Keratinocyte (primary cell): Measurements from ENCODE around the gene ITGA11.

Experiments used
- EZH2 ChIP-seq: IDR thresholded peaks from one replicate; pipeline ENCODE4 v1.6.1; 2012; ENCODE audit warnings: inconsistent platforms, mild to moderate bottlenecking, low read length, moderate library complexity
- TF ChIP-seq, protein P1 (sequence below), 3 experiments: IDR thresholded peaks in 1 of 3; conservative IDR thresholded peaks in 1 of 3; optimal IDR thresholded peaks in 1 of 3; 2 replicates in 2 of 3; 3 replicates in 1 of 3; pipeline versions ENCODE3 to v1.5.1; 2011; ENCODE audit warnings: low read length in 3 of 3, mild to moderate bottlenecking in 3 of 3, moderate library complexity in 2 of 3, control low read depth in 1 of 3, inconsistent platforms in 1 of 3; ENCODE audit not compliant: insufficient read depth in 2 of 3; ENCODE audit errors: extremely low read depth in 1 of 3

DNA sequence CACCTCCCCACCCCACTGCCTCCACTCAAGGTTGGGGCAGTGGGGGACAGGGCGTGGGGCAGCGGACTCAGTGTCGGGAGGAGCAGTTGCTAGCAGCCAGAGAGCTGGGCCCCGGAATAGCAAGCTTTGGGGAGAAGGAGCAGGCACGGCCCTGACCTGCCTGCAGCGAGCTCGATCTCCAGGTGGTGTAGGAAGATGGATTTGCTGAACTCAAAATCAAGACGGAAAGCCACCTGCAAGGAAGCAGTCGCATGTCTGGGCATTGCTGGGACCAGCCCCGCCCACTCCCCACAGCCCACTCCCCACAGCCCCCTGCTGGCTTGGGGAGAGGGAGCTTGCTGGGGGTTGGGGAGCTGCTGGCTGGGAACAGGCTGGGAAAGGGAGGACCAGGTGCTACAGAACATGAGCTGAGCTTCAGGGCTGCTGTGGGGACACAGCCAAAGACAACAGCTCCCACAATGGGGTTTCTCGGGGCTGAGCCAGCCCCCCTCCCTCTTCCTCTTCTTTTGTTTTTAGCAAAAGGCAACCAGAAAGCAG lies 116.4 kb downstream of the ITGA11 start:
- TF ChIP-seq EZH2: no peak
- TF ChIP-seq, protein P1, sequence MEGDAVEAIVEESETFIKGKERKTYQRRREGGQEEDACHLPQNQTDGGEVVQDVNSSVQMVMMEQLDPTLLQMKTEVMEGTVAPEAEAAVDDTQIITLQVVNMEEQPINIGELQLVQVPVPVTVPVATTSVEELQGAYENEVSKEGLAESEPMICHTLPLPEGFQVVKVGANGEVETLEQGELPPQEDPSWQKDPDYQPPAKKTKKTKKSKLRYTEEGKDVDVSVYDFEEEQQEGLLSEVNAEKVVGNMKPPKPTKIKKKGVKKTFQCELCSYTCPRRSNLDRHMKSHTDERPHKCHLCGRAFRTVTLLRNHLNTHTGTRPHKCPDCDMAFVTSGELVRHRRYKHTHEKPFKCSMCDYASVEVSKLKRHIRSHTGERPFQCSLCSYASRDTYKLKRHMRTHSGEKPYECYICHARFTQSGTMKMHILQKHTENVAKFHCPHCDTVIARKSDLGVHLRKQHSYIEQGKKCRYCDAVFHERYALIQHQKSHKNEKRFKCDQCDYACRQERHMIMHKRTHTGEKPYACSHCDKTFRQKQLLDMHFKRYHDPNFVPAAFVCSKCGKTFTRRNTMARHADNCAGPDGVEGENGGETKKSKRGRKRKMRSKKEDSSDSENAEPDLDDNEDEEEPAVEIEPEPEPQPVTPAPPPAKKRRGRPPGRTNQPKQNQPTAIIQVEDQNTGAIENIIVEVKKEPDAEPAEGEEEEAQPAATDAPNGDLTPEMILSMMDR (optimal IDR thresholded peaks at IDR 0.05 in 1 of 3, IDR thresholded peaks at IDR 0.05 in 1 of 3, conservative IDR thresholded peaks at IDR 0.05 in 1 of 3; ENCODE audit: extremely low read depth in 1 of 3, insufficient read depth in 2 of 3, low read length in 3 of 3): no peak
